T47D (cell line): ENCODE measurements around the gene SRP9.

ENCODE experiments used
- DNase-seq, 2 experiments: peaks; one replicate each; pipeline versions ENCODE4 v3.0.0 to v3.0.0-alpha.2; 2011 to 2012; ENCODE audit warnings: low read depth in 1 of 2, low spot score in 1 of 2
- JUND ChIP-seq: IDR thresholded peaks from 2 replicates; pipeline ENCODE4 v1.6.1; 2012; ENCODE audit warnings: low read depth
- in situ Hi-C: cut with HindIII; loops from 2 replicates; pipeline ENCODE4 v1.10.0; 2016; ENCODE audit warnings: low sequenced_read_pairs, low pct_unique_long_range_greater_than_20kb

The SRP9 gene

DNA sequence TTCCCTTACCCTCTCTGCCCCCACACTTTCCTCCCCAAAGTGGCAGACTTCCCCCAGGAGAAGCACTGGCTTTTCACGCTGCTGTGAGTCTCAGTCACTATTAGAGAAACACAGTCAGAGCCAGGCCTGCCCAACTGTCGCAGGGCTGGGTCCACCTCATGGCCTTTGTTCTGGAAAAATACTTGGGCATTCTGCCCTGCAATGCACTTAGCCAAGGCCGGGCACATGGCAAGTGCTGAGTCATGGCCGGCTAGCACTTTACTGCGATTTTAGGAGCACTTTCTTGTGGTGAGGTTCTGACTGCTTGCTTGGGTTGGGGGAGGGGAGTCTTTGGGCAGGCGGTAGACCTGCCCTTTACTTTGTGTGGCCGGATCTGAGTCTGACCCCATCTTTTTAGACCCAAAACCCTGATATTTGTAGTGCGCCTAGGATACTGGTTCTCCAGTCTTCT lies 40.0 kb downstream of the SRP9 start:
- in situ Hi-C loops, result no loop called here
- peak in 1 of 2 experiments; percentile 91 for DNase-seq
- no peak for TF ChIP-seq JUND

DNA sequence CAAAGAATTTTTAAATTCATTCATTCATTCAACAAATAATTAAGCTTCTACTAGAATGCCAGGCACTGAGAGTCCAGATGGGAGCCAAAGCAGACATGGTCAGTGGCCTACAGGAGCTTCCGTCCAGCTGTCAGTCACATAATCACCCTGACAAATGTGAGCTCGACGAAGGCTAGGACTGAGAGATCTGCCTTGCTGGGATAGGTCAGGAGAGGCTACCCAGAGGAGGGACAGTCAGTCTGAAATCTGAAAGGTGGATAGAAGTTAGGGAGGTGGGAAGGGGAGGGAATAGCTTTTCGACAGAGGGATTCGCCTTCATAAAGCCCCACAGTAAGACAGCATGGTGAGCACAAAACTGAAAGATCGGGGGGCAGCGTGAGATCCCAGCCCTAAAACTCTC lies 40.6 kb downstream of the SRP9 start:
- DNase-seq, result no peak
- in situ Hi-C loops, result no loop called here

DNA sequence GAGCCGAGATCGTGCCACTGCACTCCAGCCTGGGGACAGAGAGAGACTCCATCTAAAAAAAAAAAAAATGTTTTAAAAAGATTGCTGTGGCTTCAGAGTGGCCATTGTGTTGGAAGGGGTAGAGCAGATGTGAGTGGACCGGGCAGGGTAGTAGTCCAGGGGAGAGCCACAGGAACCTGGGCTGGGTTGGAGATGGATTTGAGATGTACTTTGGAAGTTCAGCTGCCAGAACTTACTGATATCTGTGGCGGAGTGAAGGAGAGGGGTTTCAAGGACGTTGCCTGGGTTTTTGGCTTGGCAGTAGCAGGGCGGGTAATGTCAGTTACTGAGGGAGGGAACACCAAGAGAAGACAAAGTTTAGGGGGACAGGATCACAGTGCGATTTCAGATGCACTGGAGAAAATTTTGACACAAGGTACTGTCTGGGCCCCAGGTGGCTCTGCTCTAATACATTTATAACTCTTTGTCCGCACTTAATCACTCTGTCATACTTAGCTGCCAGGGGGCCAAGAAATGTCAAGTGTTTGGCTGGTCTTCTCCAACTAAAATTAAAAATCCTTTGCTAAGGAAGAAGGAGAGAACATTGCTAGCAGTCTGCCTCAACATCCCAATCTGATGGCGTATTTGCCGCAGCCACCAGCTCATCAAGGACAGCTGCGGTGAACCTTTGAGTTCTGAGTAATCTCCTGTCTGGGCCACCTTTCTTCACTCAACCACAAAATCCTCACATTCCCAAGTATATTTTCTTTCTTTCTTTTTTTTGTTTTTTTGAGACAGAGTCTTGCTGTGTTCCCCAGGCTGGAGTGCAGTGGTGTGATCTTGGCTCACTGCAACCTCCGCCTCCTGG lies 41.9 kb downstream of the SRP9 start:
- in situ Hi-C loops, result no loop called here
- no peak for TF ChIP-seq JUND
- DNase-seq, result no peak

More for the DNA sequence above, 40.6 kb downstream of the SRP9 start:
- TF ChIP-seq JUND, result no peak

- DNase-seq, result peak; percentile 73 to 89
- in situ Hi-C loops, result no loop called here
- TF ChIP-seq JUND, result no peak; the same call in 1 of the 2 replicates
Observed at GRCh38 chr1:225820522-225821120, 43.0 kb downstream of the SRP9 start.

DNA sequence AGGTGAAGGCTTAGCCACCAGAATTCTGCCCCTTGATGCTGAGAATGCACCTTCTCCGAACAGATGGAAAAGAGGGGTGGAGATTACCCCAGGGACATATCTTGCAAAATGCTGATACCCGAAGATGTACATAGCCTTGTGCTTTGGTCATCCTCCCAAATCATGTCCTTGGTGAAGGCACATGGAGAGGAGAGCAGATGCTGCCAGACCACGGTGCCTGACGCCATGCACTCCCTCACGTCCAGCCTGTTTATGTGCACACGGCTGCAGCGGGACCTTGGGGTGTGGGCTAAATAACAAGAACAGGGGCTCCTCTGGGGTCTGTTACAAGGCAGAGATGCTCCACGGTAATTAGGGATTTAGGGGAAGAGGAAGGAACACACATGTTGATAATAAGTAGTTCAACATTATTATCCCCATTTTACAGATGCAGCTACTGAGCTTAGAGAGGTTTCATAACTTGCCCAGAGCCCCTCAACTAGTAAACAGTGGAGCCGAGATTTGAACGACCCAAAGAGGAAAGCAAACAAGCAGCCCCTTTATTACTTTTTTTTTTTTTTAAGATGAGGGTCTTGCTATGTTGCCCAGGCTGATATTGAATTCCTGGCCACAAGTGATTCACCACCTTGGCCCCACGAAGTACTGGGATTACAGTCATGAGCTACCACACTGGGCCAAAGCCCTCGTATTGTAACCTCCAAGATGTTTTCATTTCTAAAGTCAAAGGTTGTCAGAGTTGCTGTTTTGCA lies 45.2 kb downstream of the SRP9 start:
- in situ Hi-C loops, result no loop called here
- no peak for DNase-seq
- TF ChIP-seq JUND, result no peak

DNA sequence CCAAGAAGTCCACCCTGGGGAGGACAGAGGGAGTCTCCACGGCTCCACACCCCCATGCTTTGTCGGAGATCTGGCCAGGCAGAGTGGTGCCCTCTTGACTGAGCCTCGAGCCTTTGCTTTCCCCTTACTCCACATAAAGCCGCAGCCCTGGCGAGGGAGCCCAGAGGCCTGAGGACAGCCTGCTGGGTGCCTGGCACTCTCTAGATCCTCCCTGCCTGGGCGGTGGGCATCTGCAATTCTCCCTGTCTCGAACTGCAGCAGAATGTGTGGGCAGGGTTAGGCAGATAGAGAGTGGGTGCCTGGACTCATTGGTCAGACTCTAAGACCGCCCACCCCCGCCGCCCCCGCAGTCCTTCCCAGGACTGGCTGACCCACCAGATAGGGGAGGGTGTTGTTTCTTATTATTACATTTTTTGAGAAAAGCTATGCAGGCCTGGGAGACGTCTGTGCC lies 46.2 kb downstream of the SRP9 start:
- in situ Hi-C loops, result no loop called here
- DNase-seq, result no peak
- TF ChIP-seq JUND, result no peak

DNA sequence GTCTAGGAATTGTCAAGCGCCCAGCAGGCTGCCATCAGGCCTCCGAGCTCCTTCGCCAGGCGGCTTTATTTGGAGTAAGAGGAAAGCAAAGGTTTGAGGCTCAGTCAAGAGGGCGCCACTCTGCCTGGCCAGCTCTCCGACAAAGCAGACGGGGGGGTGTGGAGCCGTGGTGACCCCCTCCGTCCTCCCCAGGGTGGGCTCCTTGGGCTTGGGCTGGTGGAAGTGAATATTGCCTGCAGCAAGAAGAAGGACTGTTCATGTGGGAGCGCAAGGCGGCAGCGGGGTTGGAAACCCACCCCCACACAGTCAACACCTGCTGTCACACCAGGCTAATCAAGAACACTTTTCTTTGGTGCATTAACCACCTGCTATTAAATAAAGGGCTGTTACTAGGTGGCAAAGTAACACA lies 46.9 kb downstream of the SRP9 start:
- DNase-seq, result no peak
- in situ Hi-C loops, result no loop called here
- no peak for TF ChIP-seq JUND

DNA sequence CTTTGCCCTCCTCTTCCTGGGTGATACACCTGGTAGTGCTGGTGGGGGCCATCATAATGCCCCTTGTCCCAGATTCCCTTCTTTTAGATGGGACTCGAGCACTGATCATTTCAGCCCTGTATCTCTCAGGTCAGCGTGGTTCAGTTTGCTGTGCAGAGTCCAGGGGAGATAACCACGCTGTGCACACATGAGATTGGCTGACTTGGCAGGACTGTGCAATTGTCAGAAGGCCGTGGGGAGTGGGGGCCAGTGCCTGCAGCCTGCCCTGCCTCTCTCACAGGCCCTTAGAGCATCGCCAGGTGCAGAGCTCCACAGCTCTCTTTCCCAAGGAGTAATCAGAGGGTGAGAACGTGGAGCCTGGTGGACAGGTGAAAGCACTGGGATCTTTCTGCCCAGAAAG lies 47.5 kb downstream of the SRP9 start:
- no peak for DNase-seq
- no peak for TF ChIP-seq JUND
- in situ Hi-C loops, result no loop called here

- in situ Hi-C loops, result no loop called here
- no peak for TF ChIP-seq JUND
- no peak for DNase-seq
Observed at GRCh38 chr1:225825607-225826007, 48.0 kb downstream of the SRP9 start.

DNA sequence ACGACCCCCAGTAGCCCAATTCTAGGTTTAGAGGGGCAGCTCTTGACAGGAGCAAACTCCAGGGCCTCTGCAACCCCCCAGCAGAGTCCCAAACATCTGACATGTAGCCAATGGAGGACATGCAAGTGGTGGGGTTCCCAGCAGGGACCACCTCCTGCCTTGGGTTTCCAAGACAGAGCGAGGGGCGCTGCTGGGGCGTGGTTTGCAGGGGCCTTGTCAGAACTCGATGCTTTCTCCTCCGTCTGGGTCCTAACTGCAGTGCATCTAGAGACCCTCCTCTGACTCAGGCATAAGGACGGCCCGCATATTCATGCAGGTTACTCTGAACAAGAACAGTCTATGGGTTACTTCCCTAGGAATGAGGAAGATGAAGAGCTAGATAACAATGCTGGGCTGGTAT lies 49.5 kb downstream of the SRP9 start:
- no peak for DNase-seq
- no peak for TF ChIP-seq JUND
- in situ Hi-C loops, result no loop called here

DNA sequence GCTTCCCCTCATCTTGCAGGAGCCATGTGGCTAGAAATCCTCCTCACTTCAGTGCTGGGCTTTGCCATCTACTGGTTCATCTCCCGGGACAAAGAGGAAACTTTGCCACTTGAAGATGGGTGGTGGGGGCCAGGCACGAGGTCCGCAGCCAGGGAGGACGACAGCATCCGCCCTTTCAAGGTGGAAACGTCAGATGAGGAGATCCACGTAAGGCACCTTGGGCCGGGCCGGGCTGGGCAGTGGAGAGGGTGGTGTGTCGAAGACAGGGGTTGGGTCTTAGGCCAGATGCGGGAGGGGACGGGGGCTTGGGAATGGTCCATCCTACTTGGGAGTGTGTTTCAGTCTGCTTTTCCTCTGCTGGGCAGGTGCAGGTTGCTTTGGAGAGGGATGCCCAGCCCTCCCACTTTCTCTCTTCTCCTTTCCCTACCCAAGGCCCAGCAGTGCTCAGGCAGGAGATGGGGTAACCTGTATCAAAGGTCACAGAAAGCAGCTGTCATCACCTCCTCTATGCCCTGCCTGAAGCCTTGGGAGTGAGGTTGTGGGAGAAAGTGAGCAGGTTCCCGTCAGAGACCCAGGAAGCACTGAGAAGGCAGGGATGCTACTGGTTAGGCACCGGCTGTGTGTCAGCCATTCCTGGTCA lies 51.2 kb downstream of the SRP9 start:
- no peak for DNase-seq
- in situ Hi-C loops, result no loop called here

DNA sequence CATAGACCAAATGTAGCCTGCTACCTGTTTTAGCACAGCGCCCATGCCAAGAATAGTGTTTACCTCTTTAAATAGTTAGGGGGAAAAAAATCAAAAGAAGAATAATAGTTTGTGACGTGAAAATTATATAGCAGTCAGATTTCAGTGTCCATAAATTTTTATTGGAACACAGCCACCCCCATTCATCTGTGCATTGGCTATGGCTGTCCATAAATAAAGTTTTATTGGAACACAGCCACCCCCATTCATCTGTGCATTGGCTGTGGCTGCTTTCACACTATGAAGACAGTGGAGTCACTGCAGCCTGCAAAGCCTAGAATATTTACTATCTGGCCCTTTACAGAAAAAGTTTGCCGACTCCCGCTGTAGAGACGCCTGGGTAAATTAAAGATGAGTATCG lies 53.2 kb downstream of the SRP9 start:
- DNase-seq, result no peak
- in situ Hi-C loops, result no loop called here
- no peak for TF ChIP-seq JUND

More for the DNA sequence above, 51.2 kb downstream of the SRP9 start:
- TF ChIP-seq JUND, result no peak
